Eye (tissue), 1 donor: Measurements from ENCODE around the gene CGNL1.

ENCODE experiments used
- DNase-seq: peaks from one replicate; pipeline ENCODE4 v3.0.0-alpha.2; 2015

CGNL1 gene

GRCh38 chr15:57352535-57353316 lies 23.6 kb upstream of the CGNL1 start:
- no peak for DNase-seq

DNA sequence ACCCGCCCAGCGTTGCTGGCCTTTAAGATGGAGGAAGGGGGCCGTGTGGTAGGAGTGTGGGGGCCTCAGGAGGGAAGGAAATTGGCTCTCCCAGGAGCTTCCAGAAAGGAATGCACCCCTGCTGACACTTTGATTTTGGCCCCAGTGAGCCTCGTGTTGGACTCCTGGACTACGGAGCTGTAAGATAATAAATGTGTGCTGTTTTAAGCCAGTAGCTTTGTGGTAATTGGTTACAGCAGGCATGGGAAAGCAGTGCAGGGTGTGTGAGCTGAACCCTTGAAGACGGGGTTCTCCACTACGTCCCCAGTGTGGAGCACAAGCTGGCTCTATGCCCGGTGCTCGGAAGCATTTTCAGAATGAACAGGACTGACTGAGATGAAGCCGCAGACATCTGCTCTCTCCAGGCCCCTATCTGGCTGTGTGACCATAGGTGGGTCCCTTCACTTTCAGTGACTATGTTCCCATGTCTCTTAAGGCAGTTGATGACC lies 22.9 kb upstream of the CGNL1 start:
- DNase-seq = peak; percentile 11

DNA sequence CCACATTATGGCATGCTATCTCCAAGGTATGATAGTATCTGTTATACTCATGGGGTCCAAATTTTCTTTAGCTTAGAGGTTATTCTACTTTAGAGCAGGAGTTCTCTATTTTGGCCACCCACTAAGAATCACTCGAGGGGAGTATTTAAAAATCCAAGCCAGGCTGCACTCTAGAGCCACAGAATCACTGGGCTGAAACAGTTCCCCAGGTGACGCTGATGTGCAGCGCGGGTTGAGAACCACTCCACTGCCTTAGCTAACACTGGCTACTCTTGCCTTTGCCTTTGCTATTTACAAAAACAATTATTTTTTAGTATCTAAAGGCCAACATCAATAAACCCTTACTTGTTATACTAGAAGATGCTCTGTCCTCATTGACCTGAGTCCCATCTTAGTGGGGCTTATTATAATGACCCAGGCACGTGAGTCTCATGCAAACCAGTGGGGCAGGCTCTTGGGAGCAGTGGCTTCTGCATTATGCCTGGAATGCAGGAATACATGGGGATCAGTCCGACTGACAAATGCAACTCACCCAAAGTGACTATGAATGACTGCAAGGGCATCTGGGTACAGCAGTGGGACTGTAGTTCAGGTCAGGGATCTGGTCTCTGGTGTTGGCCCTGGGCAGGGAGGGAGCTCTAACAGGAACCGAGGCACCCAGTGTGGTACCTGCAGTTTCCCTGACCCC lies 21.7 kb upstream of the CGNL1 start:
- no peak for DNase-seq

DNA sequence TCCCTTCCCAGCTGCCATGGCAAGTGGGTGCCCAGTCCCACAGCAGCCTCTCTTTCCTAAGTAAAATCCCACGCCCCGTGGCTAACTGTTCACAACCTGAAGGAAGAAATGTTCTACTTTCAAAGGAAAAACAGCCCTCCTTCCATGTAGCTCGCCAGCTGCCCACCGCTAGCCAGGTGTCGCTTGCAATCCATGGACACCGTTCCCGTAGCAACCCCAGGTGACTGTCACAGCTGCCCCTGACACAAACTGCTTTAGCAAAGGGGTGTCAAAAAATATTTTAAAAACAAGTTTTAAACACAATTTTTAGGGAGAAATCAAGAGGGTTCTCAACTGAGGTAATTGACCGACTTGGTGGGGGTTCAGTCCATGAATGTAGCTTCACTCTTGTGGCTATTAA lies 21.0 kb upstream of the CGNL1 start:
- DNase-seq = no peak

DNA sequence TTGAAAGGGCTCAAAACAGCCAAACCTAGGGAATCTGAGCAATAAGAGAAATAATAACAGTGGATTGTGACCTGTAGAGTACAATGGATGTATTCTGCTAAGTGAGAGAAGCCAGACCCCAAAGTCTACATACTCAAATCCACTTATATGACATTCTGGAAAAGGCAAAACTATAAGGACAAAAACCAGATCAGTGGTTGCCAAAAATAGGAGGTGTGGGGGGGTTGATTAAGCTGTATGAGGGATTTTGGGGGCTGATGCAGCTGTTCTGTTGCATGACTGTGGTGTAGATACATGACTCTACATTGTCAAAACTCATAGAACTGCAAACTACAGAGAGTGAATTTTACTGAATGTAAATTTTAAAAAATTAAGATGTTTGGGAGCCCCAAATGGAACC lies 20.1 kb upstream of the CGNL1 start:
- no peak for DNase-seq

GRCh38 chr15:57356636-57357035 lies 19.7 kb upstream of the CGNL1 start:
- DNase-seq = peak; percentile 57

GRCh38 chr15:57357799-57358198 lies 18.5 kb upstream of the CGNL1 start:
- no peak for DNase-seq

DNA sequence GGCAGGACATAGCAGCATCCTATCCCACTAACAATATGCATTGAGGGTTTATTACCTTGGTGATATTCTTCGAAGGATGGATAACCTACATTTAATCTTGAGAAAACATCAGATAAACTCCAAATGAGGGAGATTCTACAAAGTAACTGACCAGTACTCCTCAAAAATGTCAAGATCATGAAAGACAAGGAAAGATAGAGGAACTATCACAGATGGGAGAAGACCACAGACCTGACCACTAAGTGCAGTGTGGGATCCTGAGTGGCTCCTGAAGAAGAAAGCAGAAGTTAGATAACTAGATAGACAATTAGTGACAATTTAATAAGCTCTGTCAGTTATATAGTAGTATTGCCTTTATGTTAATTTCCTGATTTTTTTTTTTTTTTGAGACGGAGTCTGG lies 17.7 kb upstream of the CGNL1 start:
- no peak for DNase-seq

DNA sequence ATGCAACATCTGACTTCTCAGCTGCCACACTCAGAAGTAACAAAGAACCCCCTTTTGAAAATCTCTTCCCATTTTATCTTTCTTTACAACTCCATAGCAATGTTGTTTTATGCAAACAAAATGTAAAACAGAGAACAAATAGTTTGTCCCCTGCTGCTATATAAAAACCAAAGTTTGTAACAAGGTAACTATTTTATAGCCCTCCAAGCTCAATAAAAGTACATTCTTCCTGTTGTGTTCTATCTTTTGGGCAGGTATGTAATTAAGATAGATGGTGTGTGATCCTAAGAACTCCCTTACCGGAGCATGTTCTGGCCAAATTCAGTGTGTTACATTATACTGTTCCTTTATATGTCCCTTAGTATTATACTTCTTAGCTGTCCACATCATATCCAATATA lies 12.6 kb upstream of the CGNL1 start:
- DNase-seq = no peak

GRCh38 chr15:57364282-57365007 lies 11.9 kb upstream of the CGNL1 start:
- DNase-seq = peak; percentile 33

- DNase-seq = no peak
Observed at GRCh38 chr15:57367556-57367955, 8.7 kb upstream of the CGNL1 start.

DNA sequence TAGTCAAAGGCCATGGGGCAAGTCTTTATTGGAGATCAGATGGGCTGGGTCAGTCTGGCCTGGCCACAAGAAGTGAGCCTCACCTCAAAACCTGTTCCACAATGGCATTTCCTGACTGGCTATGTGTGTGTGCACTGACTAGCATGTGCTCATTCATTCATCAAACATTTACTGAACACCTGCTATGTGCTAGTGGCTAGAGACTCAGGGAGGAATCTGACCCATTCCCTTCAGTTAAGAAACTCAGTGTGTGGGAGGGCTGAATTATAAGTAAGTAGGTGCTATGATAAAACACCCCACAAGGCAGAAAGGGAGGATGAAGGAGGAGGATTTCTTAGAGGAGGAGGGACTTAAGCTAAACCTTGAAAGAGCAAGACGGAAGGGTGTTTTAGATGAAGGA lies 5.4 kb upstream of the CGNL1 start:
- no peak for DNase-seq

- DNase-seq = no peak
Observed at GRCh38 chr15:57373251-57373881, 2.9 kb upstream of the CGNL1 start.

GRCh38 chr15:57373882-57374276 lies 2.4 kb upstream of the CGNL1 start:
- DNase-seq = no peak

GRCh38 chr15:57376696-57377477 lies 582 bp downstream of the CGNL1 start:
- no peak for DNase-seq

- DNase-seq = no peak
Observed at GRCh38 chr15:57377478-57377847, 1.2 kb downstream of the CGNL1 start.

GRCh38 chr15:57379487-57379886 lies 3.2 kb downstream of the CGNL1 start:
- DNase-seq = no peak

DNA sequence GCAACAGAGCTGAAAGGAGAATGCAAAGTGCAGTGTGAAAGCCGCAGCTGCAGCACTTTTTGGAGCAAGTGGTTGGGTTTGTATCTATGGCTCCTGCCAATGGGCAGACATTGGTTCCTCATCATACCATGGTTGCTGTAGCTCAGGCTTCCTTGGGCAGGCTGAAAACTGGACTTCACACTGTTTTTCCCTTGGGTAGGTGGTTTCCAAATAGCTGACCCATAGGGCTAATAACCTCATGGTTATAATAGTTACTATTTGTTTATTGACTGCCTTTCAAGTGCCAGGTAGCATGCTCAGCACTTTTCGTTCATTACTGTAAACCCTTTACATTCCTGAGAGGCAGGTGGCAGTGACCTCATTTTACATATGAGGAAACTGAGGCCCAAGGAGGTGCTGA lies 4.5 kb downstream of the CGNL1 start:
- no peak for DNase-seq

- DNase-seq = peak; percentile 51
Observed at GRCh38 chr15:57382215-57382614, 5.9 kb downstream of the CGNL1 start.

DNA sequence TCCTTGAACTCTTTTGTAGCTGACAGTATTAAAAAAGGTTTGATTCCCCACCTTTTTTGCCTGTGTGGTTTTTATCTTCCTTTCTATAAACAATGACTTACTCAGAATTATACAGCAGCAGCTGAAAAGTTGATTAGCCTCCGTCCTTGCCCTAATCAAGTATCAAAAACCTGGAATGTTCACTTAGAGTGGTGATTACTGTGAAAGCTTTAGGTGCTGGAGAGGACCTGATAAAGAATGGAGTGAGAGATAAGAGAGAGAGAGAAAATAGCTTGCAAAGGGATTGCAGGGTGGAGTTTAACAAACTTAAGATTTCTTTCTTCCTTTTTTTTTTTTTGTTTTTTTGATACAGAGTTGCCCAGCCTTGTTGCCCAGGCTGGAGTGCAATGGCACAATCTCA lies 6.7 kb downstream of the CGNL1 start:
- no peak for DNase-seq

- DNase-seq = no peak
Observed at GRCh38 chr15:57384024-57384423, 7.7 kb downstream of the CGNL1 start.

GRCh38 chr15:57384816-57385215 lies 8.5 kb downstream of the CGNL1 start:
- DNase-seq = no peak
